ENCODE results near the gene GMCL1.
"Not testable (repeated sequence)": the region's sequence is repeated elsewhere in the genome, so short reads cannot be mapped to it uniquely, and the experiment has no call there.

GMCL1 gene

DNA sequence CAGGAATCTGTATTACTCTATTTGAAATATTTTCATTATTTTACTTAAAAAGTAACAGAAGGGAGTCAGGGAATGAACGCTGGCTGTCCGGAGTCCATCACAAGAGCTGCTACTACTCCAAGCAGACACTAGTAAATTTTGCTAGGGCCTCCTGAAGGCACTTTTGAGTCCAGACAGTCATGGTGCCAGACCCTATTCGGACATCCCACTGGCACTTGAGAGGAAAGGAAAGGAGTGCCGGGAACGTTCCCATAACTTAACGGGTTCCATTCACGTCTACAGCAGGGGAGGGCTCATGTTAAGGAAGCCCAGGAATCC, 563 bp upstream of the GMCL1 start:
- Histone ChIP-seq H4K20me1 (peaks cover 40% of the 10 kb centered on the region), H3K27me3 (no peaks in the 10 kb centered on the region), H3K4me1 (peaks cover 57% of the 10 kb centered on the region), H3K9me3 (no peaks in the 10 kb centered on the region), H3K4me3 (peak overlapping the region; percentile 86), H3K4me2 (peak overlapping the region; percentile 79), H3K36me3 (peaks cover 12% of the 10 kb centered on the region; the same call in 1 of the 2 replicates), H3K27ac (peak overlapping the region; percentile 75), H3K9ac (peak overlapping the region; percentile 88)
- no peak for TF ChIP-seq Cebpa-rat (IDR thresholded peaks at IDR 0.05)

GRCh38 chr2:69830045-69830905, 815 bp downstream of the GMCL1 start:
- Histone ChIP-seq H3K27ac (peak overlapping the region; percentile 86), H3K9me3 (no peaks in the 10 kb centered on the region), H3K27me3 (no peaks in the 10 kb centered on the region), H3K4me2 (peak overlapping the region; percentile 85), H3K4me3 (peak overlapping the region; percentile 86), H3K9ac (peak overlapping the region; percentile 88), H3K36me3 (peaks cover 12% of the 10 kb centered on the region; the same call in 1 of the 2 replicates), H3K4me1 (peaks cover 61% of the 10 kb centered on the region), H4K20me1 (peaks cover 46% of the 10 kb centered on the region)
- no peak for TF ChIP-seq Cebpa-rat (IDR thresholded peaks at IDR 0.05)

DNA sequence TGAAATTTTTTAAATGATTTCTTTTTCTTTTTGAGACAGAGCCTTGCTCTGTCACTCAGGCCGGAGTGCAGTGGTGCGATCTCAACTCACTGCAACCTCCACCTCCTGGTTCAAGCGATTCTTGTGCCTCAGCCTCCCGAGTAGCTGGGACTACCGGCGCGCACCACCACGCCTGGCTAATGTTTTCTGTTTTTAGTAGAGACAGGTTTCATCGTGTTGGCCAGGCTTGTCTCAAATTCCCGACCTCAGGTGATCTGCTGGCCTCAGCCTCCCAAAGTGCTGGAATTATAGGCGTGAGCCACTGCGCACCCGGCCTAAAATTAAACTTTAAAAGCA, 1.4 kb downstream of the GMCL1 start:
- Histone ChIP-seq H3K9ac (peak overlapping the region; percentile 88; the same call in 1 of the 2 replicates), H3K4me2 (peak overlapping the region; percentile 85), H4K20me1 (peaks cover 50% of the 10 kb centered on the region), H3K4me3 (peak overlapping the region; percentile 86), H3K36me3 (peaks cover 15% of the 10 kb centered on the region; the same call in 1 of the 2 replicates), H3K27ac (0 out of 2 replicates have a peak overlapping the region, but pooled peaks have one; percentile 45), H3K4me1 (peaks cover 63% of the 10 kb centered on the region)
- H3K9me3 ChIP-seq, H3K27me3 ChIP-seq: not testable (repeated sequence)

GRCh38 chr2:69831354-69831905, 2.0 kb downstream of the GMCL1 start:
- peak overlapping the region; percentile 85 for H3K4me2 ChIP-seq
- peak overlapping the region; percentile 88; the same call in 1 of the 2 replicates for H3K9ac ChIP-seq
- H3K4me3 ChIP-seq = peak overlapping the region; percentile 86; the same call in 1 of the 2 replicates
- no peaks in the 10 kb centered on the region for H3K9me3 ChIP-seq
- H3K36me3 ChIP-seq = peaks cover 21% of the 10 kb centered on the region; the same call in 1 of the 2 replicates
- H4K20me1 ChIP-seq = peaks cover 55% of the 10 kb centered on the region
- TF ChIP-seq Cebpa-rat (IDR thresholded peaks at IDR 0.05) = no peak
- H3K4me1 ChIP-seq = peaks cover 68% of the 10 kb centered on the region
- no peaks in the 10 kb centered on the region for H3K27me3 ChIP-seq
- no peak overlapping the region for H3K27ac ChIP-seq

- H3K4me2 ChIP-seq = no peak overlapping the region
- no peaks in the 10 kb centered on the region for H3K27me3 ChIP-seq
- peaks cover 63% of the 10 kb centered on the region for H4K20me1 ChIP-seq
- H3K9ac ChIP-seq = no peak overlapping the region; the same call in 1 of the 2 replicates
- H3K9me3 ChIP-seq = no peaks in the 10 kb centered on the region
- no peak overlapping the region for H3K4me3 ChIP-seq
- H3K36me3 ChIP-seq = peaks cover 29% of the 10 kb centered on the region; the same call in 1 of the 2 replicates
- H3K27ac ChIP-seq = no peak overlapping the region
- no peak for TF ChIP-seq Cebpa-rat (IDR thresholded peaks at IDR 0.05)
- H3K4me1 ChIP-seq = peaks cover 50% of the 10 kb centered on the region
Measured at GRCh38 chr2:69833752-69834151, 4.3 kb downstream of the GMCL1 start.

- H3K27ac ChIP-seq = no peak overlapping the region
- no peak overlapping the region for H3K4me3 ChIP-seq
- H4K20me1 ChIP-seq = peaks cover 55% of the 10 kb centered on the region
- H3K4me1 ChIP-seq = peaks cover 45% of the 10 kb centered on the region
- no peak overlapping the region for H3K9ac ChIP-seq
- H3K36me3 ChIP-seq = peaks cover 42% of the 10 kb centered on the region
- H3K27me3 ChIP-seq = no peaks in the 10 kb centered on the region
- peak overlapping the region; percentile 6; the same call in 1 of the 2 replicates for H3K4me2 ChIP-seq
- no peaks in the 10 kb centered on the region for H3K9me3 ChIP-seq
- no peak for TF ChIP-seq Cebpa-rat (IDR thresholded peaks at IDR 0.05)
Measured at GRCh38 chr2:69835666-69836065, 6.2 kb downstream of the GMCL1 start.

DNA sequence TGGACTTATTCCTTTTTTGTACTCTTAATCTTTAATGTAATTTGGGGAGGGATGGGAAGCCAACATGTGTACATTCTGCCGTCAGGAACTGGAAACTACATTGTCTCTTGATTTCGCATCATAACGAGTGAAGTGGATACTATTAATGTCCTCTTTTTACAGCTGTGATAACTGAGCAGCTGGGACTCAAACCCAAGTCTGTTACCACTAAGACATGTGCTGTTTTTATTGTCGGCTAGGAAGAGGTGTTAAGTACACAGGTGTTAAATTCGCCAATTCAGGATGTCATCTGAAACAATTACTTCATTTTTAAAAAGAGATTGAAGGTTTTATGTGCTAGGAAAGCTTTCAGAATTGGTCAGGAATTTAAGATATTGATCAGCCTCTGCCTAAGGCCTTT, 6.9 kb downstream of the GMCL1 start:
- peaks cover 49% of the 10 kb centered on the region for H4K20me1 ChIP-seq
- no peak overlapping the region for H3K4me3 ChIP-seq
- peaks cover 48% of the 10 kb centered on the region for H3K36me3 ChIP-seq
- H3K27me3 ChIP-seq = no peaks in the 10 kb centered on the region
- H3K9ac ChIP-seq = no peak overlapping the region
- H3K9me3 ChIP-seq = no peaks in the 10 kb centered on the region
- no peak overlapping the region for H3K27ac ChIP-seq
- peaks cover 38% of the 10 kb centered on the region for H3K4me1 ChIP-seq
- TF ChIP-seq Cebpa-rat (IDR thresholded peaks at IDR 0.05) = no peak
- H3K4me2 ChIP-seq = peak overlapping the region; percentile 6; the same call in 1 of the 2 replicates

DNA sequence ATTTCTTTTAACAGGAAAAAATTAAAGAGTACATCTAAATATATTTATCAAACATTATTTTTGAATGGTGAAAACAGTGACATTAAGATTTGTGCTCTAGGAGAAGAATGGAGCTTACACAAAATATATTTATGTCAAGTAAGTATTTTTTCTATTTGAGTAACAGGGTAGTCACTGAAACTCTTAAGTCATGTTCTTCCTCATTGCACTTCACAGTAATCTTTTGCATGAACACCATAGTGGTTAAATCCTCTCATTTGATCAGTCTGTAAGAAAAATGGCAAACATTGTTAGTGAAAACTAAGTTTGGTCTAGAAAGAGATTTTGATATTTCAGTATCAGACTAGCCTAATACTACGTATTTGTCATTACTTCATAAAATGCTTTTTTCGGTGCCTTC, 8.1 kb downstream of the GMCL1 start:
- Histone ChIP-seq H3K27ac (no peak overlapping the region), H3K27me3 (no peaks in the 10 kb centered on the region), H3K36me3 (peaks cover 57% of the 10 kb centered on the region), H3K9me3 (no peaks in the 10 kb centered on the region), H4K20me1 (peaks cover 37% of the 10 kb centered on the region), H3K4me3 (no peak overlapping the region), H3K4me2 (no peak overlapping the region), H3K9ac (no peak overlapping the region), H3K4me1 (peaks cover 26% of the 10 kb centered on the region)
- no peak for TF ChIP-seq Cebpa-rat (IDR thresholded peaks at IDR 0.05)

DNA sequence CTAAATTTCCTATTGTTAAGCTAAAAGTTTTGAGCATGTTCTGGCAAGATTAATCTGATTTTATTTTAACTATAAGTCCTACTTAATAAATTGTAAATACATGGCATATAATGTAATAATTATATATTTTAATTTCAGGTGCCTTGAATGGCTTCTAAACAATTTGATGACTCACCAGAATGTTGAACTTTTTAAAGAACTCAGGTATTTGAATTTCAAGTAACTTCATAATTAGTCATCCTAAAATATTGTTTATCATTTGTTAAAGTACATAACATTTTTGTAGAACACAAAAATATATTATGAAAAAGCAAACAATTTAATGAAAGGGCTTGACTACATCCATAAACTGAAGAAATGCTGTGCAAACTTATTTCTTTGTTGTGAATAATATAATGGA, 14.5 kb downstream of the GMCL1 start:
- no peaks in the 10 kb centered on the region for H3K4me1 ChIP-seq
- no peaks in the 10 kb centered on the region for H4K20me1 ChIP-seq
- no peaks in the 10 kb centered on the region for H3K27me3 ChIP-seq
- H3K36me3 ChIP-seq = peaks cover 77% of the 10 kb centered on the region
- TF ChIP-seq Cebpa-rat (IDR thresholded peaks at IDR 0.05) = no peak
- no peaks in the 10 kb centered on the region for H3K9me3 ChIP-seq
- H3K9ac ChIP-seq = no peak overlapping the region
- no peak overlapping the region for H3K4me2 ChIP-seq
- H3K27ac ChIP-seq = no peak overlapping the region
- H3K4me3 ChIP-seq = no peak overlapping the region

DNA sequence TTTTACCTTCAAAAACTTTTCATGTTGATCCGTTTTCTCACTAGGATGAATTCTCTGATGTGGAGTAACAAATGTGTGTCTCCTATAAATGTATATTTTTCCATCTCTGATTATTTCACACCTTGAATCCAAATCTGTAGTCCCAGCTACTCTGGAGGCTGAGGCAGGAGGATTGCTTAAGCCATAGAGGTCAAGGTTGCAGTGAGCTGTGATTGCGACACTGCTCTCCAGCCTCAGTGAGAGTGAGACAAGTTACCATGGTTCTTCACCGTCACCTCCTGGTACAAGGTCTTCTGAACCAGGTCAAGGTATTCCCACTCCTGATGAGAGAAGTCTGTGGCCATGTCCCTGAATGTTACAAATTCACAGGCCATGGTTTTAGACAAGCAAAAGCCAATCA, 15.1 kb downstream of the GMCL1 start:
- no peaks in the 10 kb centered on the region for H3K27me3 ChIP-seq
- H4K20me1 ChIP-seq = no peaks in the 10 kb centered on the region
- no peak for TF ChIP-seq Cebpa-rat (IDR thresholded peaks at IDR 0.05)
- no peak overlapping the region for H3K4me2 ChIP-seq
- peaks cover 82% of the 10 kb centered on the region for H3K36me3 ChIP-seq
- no peaks in the 10 kb centered on the region for H3K9me3 ChIP-seq
- no peak overlapping the region for H3K4me3 ChIP-seq
- no peaks in the 10 kb centered on the region for H3K4me1 ChIP-seq
- H3K27ac ChIP-seq = no peak overlapping the region
- no peak overlapping the region for H3K9ac ChIP-seq

All from BLaER1 (cell line).